MCF 10A (cell line): Measurements from ENCODE around the gene MYO1C. TPM values are rescaled to one million over a fixed set of nuclear protein-coding genes. Genes with fewer than 3 reads are reported as not detected.

Source experiments
- BruUV-seq: library from RNA; stranded (reverse); fragments of 400-500 nt; replicated peaks from 2 replicates; lab custom pipeline; 2021; lab: Mats Ljungman, UMichigan
- CTCF ChIA-PET: fragments of 300-600 bp; sonication (Branson Sonifier 250); formaldehyde crosslinking; extraction: SDS; loops from one replicate; lab custom pipeline; 2021; ENCODE audit warnings: antibody characterized with exemption, inconsistent platforms; lab: Yijun Ruan, JAX
- POLR2A ChIA-PET: fragments of 300-600, 350-650 bp; sonication (Branson Sonifier 250); formaldehyde crosslinking; extraction: SDS; loops from one replicate; lab custom pipeline; 2020; ENCODE audit warnings: antibody characterized with exemption, inconsistent platforms; lab: Yijun Ruan, JAX
- DNase-seq: peaks from one replicate; pipeline ENCODE4 v3.0.0-alpha.2; 2018; ENCODE audit not compliant: unreplicated experiment
- H3K27ac Mint-ChIP-seq: one replicate; pipeline ENCODE4 v1.8.0; 2022; ENCODE audit warnings: mild to moderate bottlenecking, low read depth, mixed read lengths; ENCODE audit not compliant: unreplicated experiment
- H3K27me3 Mint-ChIP-seq: one replicate; pipeline ENCODE4 v1.8.0; 2022; ENCODE audit warnings: mixed read lengths; ENCODE audit not compliant: insufficient read depth, unreplicated experiment
- H3K36me3 Mint-ChIP-seq: one replicate; pipeline ENCODE4 v1.8.0; 2022; ENCODE audit warnings: mild to moderate bottlenecking, moderate library complexity, mixed read lengths; ENCODE audit not compliant: insufficient read depth, unreplicated experiment
- H3K4me1 Mint-ChIP-seq: one replicate; pipeline ENCODE4 v1.8.0; 2022; ENCODE audit warnings: mixed read lengths; ENCODE audit not compliant: insufficient read depth, unreplicated experiment
- H3K4me3 Mint-ChIP-seq: one replicate; pipeline ENCODE4 v1.8.0; 2022; ENCODE audit warnings: mild to moderate bottlenecking, moderate library complexity, mixed read lengths; ENCODE audit not compliant: unreplicated experiment
- H3K9me3 Mint-ChIP-seq: one replicate; pipeline ENCODE4 v1.8.0; 2022; ENCODE audit warnings: mixed read lengths; ENCODE audit not compliant: unreplicated experiment
- intact Hi-C: fragments of 100-400 bp; cut with micrococcal nuclease; formaldehyde crosslinking; loops from 2 replicates; pipeline ENCODE4 v1.14.1; 2022
- total RNA-seq: library from RNA; stranded (reverse); gene quantifications from 2 replicates; pipeline ENCODE4 v1.2.3, GENCODE V29; 2022
- TF ChIP-seq, protein P1 (sequence below): fragments of 200-600 bp; IDR thresholded peaks from one replicate; pipeline ENCODE4 v1.8.0; 2022; ENCODE audit warnings: antibody characterized with exemption, mild to moderate bottlenecking; ENCODE audit not compliant: unreplicated experiment

Gene MYO1C
- total RNA-seq, 1 experiment from 2014 or later: 216 TPM

DNA sequence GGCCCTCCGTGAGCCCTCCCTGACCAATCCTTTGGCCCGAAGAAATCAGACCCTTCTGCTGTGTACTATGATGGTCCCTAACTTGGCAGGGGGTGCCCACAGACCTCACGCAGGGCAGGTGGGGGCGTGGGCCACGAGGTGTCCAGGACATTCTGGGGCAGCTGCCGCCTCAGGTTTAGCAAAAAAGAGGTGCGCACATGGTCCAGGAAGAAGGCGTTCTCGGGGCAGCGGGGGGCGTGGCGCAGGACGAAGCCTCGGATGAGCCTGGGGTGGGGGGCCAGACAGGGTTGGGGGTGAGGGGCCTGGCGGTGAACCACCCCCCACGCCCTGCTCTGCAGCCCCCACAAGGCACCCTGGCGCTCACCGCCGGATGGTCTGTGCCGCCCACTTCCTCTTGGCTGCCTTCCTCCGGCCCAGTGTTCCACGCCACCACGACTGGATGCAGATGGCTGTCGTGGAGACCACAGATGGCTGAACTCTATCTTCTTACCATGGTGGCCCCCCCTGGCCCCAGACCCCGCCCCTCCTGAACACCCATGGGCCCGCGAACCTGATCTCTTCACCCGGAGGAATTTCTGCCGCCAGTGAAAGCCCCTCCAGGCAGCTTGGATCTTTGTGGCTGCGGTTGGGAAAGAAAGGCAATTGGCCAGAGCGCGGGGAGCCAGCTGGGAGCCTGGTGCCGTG, 22.3 kb downstream of the MYO1C start:
- Mint-ChIP-seq H3K4me3 (no peak overlapping the region), H3K4me1 (no peaks in the 10 kb centered on the region), H3K36me3 (peaks cover 74% of the 10 kb centered on the region), H3K27me3 (no peaks in the 10 kb centered on the region), H3K9me3 (no peaks in the 10 kb centered on the region), H3K27ac (no peak overlapping the region)
- intact Hi-C loops: no loop called here
- BruUV-seq: no TSS peak
- POLR2A ChIA-PET: interaction anchor here (0.7 to 1.0 kb wide), 3 partner anchors 10 to 13 kb away, joined by 3 to 4 read pairs (median 4); no protein-coding TSS in a partner anchor
- TF ChIP-seq, protein P1, sequence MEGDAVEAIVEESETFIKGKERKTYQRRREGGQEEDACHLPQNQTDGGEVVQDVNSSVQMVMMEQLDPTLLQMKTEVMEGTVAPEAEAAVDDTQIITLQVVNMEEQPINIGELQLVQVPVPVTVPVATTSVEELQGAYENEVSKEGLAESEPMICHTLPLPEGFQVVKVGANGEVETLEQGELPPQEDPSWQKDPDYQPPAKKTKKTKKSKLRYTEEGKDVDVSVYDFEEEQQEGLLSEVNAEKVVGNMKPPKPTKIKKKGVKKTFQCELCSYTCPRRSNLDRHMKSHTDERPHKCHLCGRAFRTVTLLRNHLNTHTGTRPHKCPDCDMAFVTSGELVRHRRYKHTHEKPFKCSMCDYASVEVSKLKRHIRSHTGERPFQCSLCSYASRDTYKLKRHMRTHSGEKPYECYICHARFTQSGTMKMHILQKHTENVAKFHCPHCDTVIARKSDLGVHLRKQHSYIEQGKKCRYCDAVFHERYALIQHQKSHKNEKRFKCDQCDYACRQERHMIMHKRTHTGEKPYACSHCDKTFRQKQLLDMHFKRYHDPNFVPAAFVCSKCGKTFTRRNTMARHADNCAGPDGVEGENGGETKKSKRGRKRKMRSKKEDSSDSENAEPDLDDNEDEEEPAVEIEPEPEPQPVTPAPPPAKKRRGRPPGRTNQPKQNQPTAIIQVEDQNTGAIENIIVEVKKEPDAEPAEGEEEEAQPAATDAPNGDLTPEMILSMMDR: no peak
- CTCF ChIA-PET: no interaction called here
- DNase-seq: no peak

DNA sequence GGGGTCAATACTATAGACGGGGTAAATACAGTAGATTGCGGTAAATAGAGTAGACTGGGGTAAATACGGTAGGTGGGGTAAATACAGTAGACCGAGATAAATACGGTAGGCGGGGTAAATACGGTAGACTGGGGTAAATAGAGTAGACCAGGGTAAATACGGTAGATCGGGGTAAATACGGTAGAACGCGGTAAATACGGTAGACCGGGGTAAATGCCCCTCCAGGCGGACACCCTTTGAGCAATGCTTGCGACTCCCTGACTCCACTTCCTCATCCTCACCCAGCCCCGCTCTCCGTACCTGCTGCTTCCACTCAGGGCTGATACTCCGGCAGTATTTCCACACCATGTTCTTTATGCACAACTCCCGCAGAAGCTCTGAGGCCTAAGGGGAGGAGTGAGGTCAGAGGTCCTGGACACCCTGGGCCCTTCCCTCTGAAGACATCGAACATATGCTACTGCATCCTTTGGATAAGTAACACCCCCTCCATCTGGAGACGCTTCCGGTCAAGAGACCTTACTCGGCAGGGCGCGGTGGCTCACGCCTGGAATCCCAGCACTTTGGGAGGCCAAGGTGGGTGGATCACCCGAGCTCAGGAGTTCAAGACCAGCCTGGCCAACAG, 23.1 kb downstream of the MYO1C start:
- peaks cover 73% of the 10 kb centered on the region for H3K36me3 Mint-ChIP-seq
- TF ChIP-seq, protein P1: no peak
- ChIA-PET CTCF (no interaction called here), POLR2A (interaction anchor here (0.8 kb wide), 1 partner anchor 9 kb away, joined by 3 read pairs; no protein-coding TSS in a partner anchor)
- H3K4me3 Mint-ChIP-seq: no peak overlapping the region
- H3K4me1 Mint-ChIP-seq: no peaks in the 10 kb centered on the region
- no peaks in the 10 kb centered on the region for H3K27me3 Mint-ChIP-seq
- no TSS peak for BruUV-seq
- no peak overlapping the region for H3K27ac Mint-ChIP-seq
- intact Hi-C loops: no loop called here
- no peaks in the 10 kb centered on the region for H3K9me3 Mint-ChIP-seq
- DNase-seq: no peak

DNA sequence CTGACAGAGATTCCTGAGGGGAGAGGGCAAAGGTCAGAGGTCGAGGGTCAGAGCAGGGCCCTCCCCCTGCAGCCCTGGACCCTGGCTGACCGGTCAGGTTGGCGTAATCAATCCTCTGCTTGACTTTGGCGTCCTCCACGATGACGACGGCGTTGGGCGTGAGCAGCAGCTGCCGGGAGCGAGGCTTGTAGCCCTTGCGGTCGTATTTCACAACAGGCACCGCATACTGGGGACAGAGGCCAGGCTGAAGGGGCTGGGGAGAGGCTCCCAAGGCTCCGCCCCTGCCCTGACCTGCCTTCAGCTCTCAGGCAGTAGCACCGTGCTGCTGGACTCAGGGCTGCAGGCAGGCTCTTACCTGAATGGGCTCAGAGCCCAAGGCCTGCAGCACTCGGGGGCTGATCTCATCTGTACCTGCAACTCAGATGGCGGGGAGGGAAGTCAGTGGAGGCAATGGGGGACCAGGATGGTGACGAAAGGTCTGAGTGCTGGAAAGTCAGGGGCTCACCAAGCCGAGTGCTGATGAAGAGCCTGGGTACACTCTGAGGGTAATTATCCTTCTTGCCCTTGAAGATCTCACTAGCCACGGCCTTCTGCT, 24.5 kb downstream of the MYO1C start:
- no peak for DNase-seq
- Mint-ChIP-seq H3K9me3 (no peaks in the 10 kb centered on the region), H3K36me3 (peaks cover 73% of the 10 kb centered on the region), H3K27ac (no peak overlapping the region), H3K4me1 (no peaks in the 10 kb centered on the region), H3K4me3 (no peak overlapping the region), H3K27me3 (no peaks in the 10 kb centered on the region)
- intact Hi-C loops: no loop called here
- no TSS peak for BruUV-seq
- CTCF ChIA-PET: no interaction called here
- TF ChIP-seq, protein P1: no peak
- POLR2A ChIA-PET: no interaction called here

DNA sequence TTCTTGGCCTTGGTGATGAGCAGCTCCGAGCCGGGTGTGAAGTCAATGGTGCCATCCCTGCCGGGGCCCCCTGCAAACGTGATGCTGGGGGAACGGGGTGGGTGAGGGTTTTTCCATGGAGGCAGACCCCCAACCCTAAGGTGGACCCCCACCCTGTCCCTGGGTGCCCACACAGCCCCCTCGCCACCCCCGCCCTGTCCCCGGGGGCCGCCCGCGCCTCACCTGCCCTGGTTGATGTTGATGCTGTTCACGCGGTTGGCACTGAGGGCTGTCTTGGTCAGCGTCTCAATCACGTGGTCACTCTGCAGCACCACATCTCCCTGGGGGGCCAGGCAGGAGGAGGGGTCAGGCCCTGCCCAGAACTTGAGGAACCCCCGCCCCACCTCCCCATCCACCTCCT, 25.2 kb downstream of the MYO1C start:
- Mint-ChIP-seq H3K36me3 (peaks cover 66% of the 10 kb centered on the region), H3K27me3 (no peaks in the 10 kb centered on the region), H3K27ac (no peak overlapping the region), H3K9me3 (no peaks in the 10 kb centered on the region), H3K4me1 (no peaks in the 10 kb centered on the region), H3K4me3 (no peak overlapping the region)
- ChIA-PET CTCF (no interaction called here), POLR2A (no interaction called here)
- no peak for DNase-seq
- no TSS peak for BruUV-seq
- TF ChIP-seq, protein P1: no peak
- intact Hi-C loops: no loop called here
